Measurements from ENCODE around the gene PRR22.

The PRR22 gene

GRCh38 chr19:5814123-5814851 is 29.7 kb upstream of the PRR22 start:
- DNase-seq: no peak

- no peak for DNase-seq
Observed at GRCh38 chr19:5811117-5811516, 26.6 kb upstream of the PRR22 start.

- DNase-seq: no peak
Observed at GRCh38 chr19:5809469-5809868, 24.9 kb upstream of the PRR22 start.

DNA sequence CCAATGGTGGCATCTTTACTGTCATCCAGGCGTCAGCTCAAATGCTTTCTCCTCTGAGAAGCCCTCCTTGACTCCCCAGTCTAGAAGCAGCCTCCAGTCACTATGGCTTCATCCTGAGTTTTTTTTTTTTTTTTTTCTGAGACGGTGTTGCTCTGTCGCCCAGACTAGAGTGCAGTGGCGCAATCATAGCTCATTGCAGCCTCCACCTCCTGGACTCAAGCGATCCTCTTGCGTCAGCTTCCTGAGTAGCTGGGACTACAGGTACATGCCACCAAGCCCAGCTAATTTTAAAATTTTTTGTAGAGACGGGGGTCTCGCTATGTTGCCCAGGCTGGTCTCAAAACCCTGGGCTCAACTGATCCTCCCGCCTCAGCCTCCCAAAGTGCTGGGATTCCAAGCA is 24.5 kb upstream of the PRR22 start:
- DNase-seq: no peak

- DNase-seq: no peak
Observed at GRCh38 chr19:5808120-5808816, 23.7 kb upstream of the PRR22 start.

- DNase-seq: no peak
Observed at GRCh38 chr19:5806905-5807304, 22.4 kb upstream of the PRR22 start.

- no peak for DNase-seq
Observed at GRCh38 chr19:5806133-5806489, 21.6 kb upstream of the PRR22 start.

DNA sequence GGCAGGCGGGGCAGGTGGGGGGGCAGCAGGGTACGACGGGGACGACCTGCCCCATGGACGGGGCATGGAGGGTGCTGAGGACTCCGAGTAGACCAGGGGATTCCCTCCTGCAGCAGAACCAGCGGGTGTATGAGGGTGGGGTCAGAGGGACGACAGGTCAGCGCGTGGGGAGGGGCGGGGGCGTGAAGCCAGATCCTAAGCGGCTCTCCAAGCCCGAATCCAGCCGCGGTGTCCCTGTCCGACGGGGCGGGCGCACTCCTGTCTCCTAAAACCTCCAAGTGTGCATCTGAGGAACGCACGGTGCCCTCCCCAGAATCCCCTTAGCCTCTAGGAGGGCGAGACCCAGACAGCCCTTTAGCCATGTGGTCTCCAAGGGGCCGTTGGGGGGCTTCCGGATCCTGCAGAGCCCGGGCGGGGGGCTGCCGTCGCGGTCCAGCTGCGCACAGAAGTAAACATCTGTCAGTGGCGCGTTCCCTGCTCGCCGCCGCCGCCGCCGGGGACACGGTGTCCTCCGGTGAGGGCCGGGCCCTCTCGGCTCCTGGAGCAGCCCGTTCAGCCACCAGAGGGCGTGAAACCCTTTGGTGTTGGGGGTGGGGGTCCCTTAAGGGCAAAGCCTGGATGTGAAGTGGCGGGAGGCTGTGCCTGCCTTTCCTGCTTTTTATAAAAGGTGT is 21.1 kb upstream of the PRR22 start:
- no peak for DNase-seq

- no peak for DNase-seq
Observed at GRCh38 chr19:5804516-5805461, 20.2 kb upstream of the PRR22 start, which contains the start of gene NRTN. Gene NRTN, plus strand, starts transcription at chr19:5805067. Its CDS starts 19,099 bp downstream, at chr19:5824166.

GRCh38 chr19:5803752-5804515 is 19.4 kb upstream of the PRR22 start:
- DNase-seq: peak in 1 of 2 donors; percentile 44

- no peak for DNase-seq
Observed at GRCh38 chr19:5803441-5803751, 18.9 kb upstream of the PRR22 start.

DNA sequence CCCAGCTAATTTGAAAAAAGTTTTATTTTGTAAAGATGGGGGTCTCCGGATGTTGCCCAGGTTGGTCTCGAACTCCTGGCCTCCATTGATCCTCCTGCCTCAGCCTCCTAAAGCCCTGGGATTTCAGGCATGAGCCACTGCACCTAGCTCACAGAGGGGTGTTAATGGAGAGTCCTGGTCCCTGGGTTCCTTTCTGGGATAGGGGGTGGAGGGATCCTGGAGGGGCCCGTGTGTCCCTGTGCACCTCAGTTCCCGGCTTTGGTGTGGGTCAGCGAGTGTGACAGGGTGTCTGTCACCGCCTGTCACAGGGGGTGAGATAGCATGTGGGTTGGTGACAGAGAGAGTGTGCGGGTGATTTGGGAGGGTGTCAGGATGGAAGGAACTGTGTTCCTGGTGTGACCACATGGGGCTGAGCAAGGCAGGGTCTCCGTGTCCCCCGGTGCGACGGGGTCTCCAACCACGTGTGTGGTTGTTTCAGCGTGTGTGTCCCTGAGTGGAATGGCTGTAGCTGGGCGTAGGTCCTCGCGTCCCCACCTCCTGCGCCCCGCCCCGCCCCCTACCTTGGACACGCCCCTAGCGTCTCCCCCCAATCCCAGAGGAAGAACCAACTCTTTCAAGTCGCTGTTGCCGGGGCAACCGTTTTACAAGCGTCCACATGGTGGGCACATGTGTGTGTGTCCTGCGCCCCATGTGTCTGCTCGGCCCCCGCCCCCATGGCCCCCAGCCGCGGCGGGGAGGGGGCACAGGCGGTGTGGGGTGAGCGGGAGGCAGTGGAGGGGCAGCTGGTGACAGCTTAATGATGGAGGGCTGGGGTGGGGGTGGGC is 17.5 kb upstream of the PRR22 start:
- DNase-seq: no peak

GRCh38 chr19:5800361-5801270 is 16.1 kb upstream of the PRR22 start:
- DNase-seq: no peak

- no peak for DNase-seq
Observed at GRCh38 chr19:5799247-5800241, 15.0 kb upstream of the PRR22 start.

- DNase-seq: no peak
Observed at GRCh38 chr19:5798244-5798643, 13.7 kb upstream of the PRR22 start.

- no peak for DNase-seq
Observed at GRCh38 chr19:5795382-5795919, 10.9 kb upstream of the PRR22 start.

- DNase-seq: no peak
Observed at GRCh38 chr19:5793188-5793587, 8.6 kb upstream of the PRR22 start.

- no peak for DNase-seq
Observed at GRCh38 chr19:5792224-5792623, 7.7 kb upstream of the PRR22 start.

Measured in hippocampal formation (tissue), 2 donors.